SU-DHL-6 (cell line): ENCODE results near the gene PLXDC2.

ENCODE experiments used
- EZH2phosphoT487 ChIP-seq: fragments of 200-600 bp; sonication (generic), shearing (Covaris generic); conservative IDR thresholded peaks from 2 replicates; pipeline ENCODE4 v1.6.1; 2018; ENCODE audit warnings: mild to moderate bottlenecking, antibody characterized with exemption, low read length, moderate library complexity, mixed read lengths
- TF ChIP-seq, protein P1 (sequence below): fragments of 200-600 bp; sonication (generic); IDR thresholded peaks from one replicate; pipeline ENCODE4 v1.5.1; 2017; ENCODE audit warnings: antibody characterized with exemption, mild to moderate bottlenecking, low read length, moderate library complexity; ENCODE audit not compliant: insufficient read depth, poor library complexity, severe bottlenecking

DNA sequence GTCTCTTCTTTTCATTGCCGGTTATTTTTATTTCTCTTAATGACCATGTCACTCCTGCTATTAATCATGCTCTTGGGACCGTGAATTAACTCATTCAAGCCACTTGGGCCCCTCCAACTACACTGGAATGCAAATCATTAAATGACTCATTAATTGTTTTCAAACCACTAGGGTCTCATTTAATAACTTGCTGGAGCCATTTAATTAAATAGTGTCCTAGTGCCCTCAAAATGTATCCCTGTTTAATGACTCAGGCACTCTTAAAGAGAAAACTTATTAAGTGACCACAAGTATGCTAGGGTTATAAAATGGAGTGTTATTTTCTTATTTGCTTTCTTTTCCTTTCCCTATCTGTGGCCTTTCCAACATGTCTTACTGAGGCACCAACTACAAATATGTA, 73.0 kb downstream of the PLXDC2 start:
- TF ChIP-seq, protein P1, sequence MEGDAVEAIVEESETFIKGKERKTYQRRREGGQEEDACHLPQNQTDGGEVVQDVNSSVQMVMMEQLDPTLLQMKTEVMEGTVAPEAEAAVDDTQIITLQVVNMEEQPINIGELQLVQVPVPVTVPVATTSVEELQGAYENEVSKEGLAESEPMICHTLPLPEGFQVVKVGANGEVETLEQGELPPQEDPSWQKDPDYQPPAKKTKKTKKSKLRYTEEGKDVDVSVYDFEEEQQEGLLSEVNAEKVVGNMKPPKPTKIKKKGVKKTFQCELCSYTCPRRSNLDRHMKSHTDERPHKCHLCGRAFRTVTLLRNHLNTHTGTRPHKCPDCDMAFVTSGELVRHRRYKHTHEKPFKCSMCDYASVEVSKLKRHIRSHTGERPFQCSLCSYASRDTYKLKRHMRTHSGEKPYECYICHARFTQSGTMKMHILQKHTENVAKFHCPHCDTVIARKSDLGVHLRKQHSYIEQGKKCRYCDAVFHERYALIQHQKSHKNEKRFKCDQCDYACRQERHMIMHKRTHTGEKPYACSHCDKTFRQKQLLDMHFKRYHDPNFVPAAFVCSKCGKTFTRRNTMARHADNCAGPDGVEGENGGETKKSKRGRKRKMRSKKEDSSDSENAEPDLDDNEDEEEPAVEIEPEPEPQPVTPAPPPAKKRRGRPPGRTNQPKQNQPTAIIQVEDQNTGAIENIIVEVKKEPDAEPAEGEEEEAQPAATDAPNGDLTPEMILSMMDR: no peak
- TF ChIP-seq EZH2phosphoT487: no peak
